Measurements from ENCODE around the gene ATP23. TPM values are rescaled to one million over a fixed set of nuclear protein-coding genes. Genes with fewer than 3 reads are reported as not detected.

Gene ATP23
- total RNA-seq, 1 donor from 2014 or later, result 8.9 TPM

- Histone ChIP-seq H3K9ac (ENCODE audit: low read depth in 1 of 3, low read length in 3 of 3) (peak overlapping the region in 2 of 3 donors; percentile 74 to 75), H3K27ac (ENCODE audit: low read depth, low read length) (peak overlapping the region; percentile 98), H3K4me3 (ENCODE audit: low read length in 3 of 3) (peak overlapping the region; percentile 15 to 43 (median 17)), H3K4me1 (ENCODE audit: control insufficient read depth in 3 of 3, insufficient read depth in 3 of 3, low read length in 3 of 3) (peaks cover 53 to 61% (median 59%) of the 10 kb centered on the region in 3 donors), H3K27me3 (ENCODE audit: control insufficient read depth in 3 of 3, insufficient read depth in 3 of 3, low read length in 3 of 3) (no peaks in the 10 kb centered on the region), H3K9me3 (ENCODE audit: control insufficient read depth in 3 of 3, low read length in 3 of 3) (no peaks in the 10 kb centered on the region), H3K36me3 (ENCODE audit: control insufficient read depth in 3 of 3, insufficient read depth in 3 of 3, low read length in 3 of 3) (no peaks in the 10 kb centered on the region)
These were observed 42.9 kb upstream of the ATP23 start for GRCh38 chr12:57898308-57898970.

- no peaks in the 10 kb centered on the region for H3K27me3 ChIP-seq (ENCODE audit: control insufficient read depth in 3 of 3, insufficient read depth in 3 of 3, low read length in 3 of 3)
- peaks cover 46 to 54% (median 52%) of the 10 kb centered on the region in 3 donors for H3K4me1 ChIP-seq (ENCODE audit: control insufficient read depth in 3 of 3, insufficient read depth in 3 of 3, low read length in 3 of 3)
- H3K36me3 ChIP-seq (ENCODE audit: control insufficient read depth in 3 of 3, insufficient read depth in 3 of 3, low read length in 3 of 3), result no peaks in the 10 kb centered on the region
- H3K27ac ChIP-seq (ENCODE audit: low read depth, low read length), result peak overlapping the region; percentile 98
- peak overlapping the region; percentile 70 to 75 (median 74) for H3K9ac ChIP-seq (ENCODE audit: low read depth in 1 of 3, low read length in 3 of 3)
- H3K9me3 ChIP-seq (ENCODE audit: control insufficient read depth in 3 of 3, low read length in 3 of 3), result no peaks in the 10 kb centered on the region
- peak overlapping the region in 2 of 3 donors; percentile 41 to 45 for H3K4me3 ChIP-seq (ENCODE audit: low read length in 3 of 3)
These were observed 42.2 kb upstream of the ATP23 start for GRCh38 chr12:57899010-57899662.

GRCh38 chr12:57902478-57902969 is 38.8 kb upstream of the ATP23 start:
- Histone ChIP-seq H3K9me3 (ENCODE audit: control insufficient read depth in 3 of 3, low read length in 3 of 3) (no peaks in the 10 kb centered on the region), H3K4me1 (ENCODE audit: control insufficient read depth in 3 of 3, insufficient read depth in 3 of 3, low read length in 3 of 3) (peaks cover 18 to 24% (median 24%) of the 10 kb centered on the region in 3 donors), H3K27ac (ENCODE audit: low read depth, low read length) (no peak overlapping the region), H3K9ac (ENCODE audit: low read depth in 1 of 3, low read length in 3 of 3) (no peak overlapping the region), H3K27me3 (ENCODE audit: control insufficient read depth in 3 of 3, insufficient read depth in 3 of 3, low read length in 3 of 3) (no peaks in the 10 kb centered on the region), H3K36me3 (ENCODE audit: control insufficient read depth in 3 of 3, insufficient read depth in 3 of 3, low read length in 3 of 3) (no peaks in the 10 kb centered on the region), H3K4me3 (ENCODE audit: low read length in 3 of 3) (no peak overlapping the region)

DNA sequence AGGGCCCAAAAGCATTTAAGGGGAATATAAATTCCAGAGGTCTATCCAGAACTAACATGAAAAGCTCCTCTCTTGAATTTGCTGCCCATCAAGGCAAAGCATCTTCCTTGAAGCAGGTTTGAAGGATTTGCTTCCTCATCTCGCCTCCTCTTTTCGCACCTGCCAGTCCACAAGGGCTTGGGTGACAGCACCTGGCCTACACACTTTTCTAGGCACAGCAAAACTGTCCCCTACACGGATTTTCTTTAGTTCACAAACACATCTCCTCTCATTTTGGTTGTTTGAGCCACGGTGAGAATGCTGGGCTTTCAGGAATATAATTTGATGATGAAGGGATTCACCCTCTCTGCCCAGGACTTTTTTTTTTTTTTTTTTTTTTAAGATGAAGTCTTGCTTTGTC is 36.9 kb upstream of the ATP23 start:
- Histone ChIP-seq H3K36me3 (ENCODE audit: control insufficient read depth in 3 of 3, insufficient read depth in 3 of 3, low read length in 3 of 3) (no peaks in the 10 kb centered on the region), H3K4me1 (ENCODE audit: control insufficient read depth in 3 of 3, insufficient read depth in 3 of 3, low read length in 3 of 3) (peaks cover 0 to 5% (median 5%) of the 10 kb centered on the region in 3 donors)

DNA sequence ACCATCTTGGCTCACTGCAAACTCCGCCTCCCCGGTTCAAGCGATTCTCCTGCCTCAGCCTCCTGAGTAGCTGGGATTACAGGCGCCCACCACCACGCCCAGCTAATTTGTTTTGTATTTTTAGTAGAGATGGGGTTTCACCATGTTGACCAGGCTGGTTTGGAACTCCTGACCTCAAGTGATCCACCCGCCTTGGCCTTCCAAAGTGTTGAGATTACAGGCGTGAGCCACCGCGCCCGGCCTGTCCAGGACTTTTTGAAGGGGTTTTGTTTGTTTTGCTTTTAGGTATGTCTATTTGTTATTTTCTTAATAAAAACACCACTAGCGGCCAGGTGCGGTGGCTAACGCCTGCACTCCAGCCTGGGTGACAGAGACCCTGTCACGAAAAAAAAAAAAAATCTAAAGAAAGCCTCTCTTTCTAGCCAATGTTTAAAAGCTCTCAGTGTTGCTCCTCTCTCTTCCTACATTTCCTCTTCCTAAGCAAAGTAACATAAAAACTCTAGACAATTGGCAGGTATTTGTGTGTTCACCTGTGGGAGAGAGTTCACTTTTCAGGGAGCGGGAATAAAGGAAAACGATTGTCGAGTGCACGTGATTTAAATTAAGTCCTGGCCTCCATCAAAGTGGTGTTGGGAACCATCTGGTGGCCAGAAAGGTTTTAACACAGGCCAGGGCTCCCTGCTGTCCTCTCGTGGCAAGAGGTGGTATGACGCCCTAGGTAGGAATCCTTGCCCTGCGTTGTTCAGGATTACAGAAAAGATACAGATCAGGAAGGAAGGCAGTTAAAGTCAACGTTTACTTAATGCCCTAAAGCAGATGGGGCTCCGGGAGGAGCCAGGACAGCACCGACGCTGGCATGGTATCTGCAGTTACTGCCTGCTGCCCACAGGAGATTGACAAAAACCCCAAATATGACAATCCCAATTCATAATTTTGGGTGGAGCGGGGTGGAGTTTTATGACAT is 36.2 kb upstream of the ATP23 start:
- Histone ChIP-seq H3K36me3 (ENCODE audit: control insufficient read depth in 3 of 3, insufficient read depth in 3 of 3, low read length in 3 of 3) (no peaks in the 10 kb centered on the region), H3K4me3 (ENCODE audit: low read length in 3 of 3) (peak overlapping the region; percentile 15 to 59 (median 38)), H3K9me3 (ENCODE audit: control insufficient read depth in 3 of 3, low read length in 3 of 3) (no peaks in the 10 kb centered on the region), H3K27ac (ENCODE audit: low read depth, low read length) (peak overlapping the region; percentile 64), H3K4me1 (ENCODE audit: control insufficient read depth in 3 of 3, insufficient read depth in 3 of 3, low read length in 3 of 3) (peaks cover 0 to 2% (median 0%) of the 10 kb centered on the region in 3 donors), H3K27me3 (ENCODE audit: control insufficient read depth in 3 of 3, insufficient read depth in 3 of 3, low read length in 3 of 3) (no peaks in the 10 kb centered on the region), H3K9ac (ENCODE audit: low read depth in 1 of 3, low read length in 3 of 3) (peak overlapping the region; percentile 52 to 66 (median 52))

More for the DNA sequence above, 36.9 kb upstream of the ATP23 start:
- no peaks in the 10 kb centered on the region for H3K9me3 ChIP-seq (ENCODE audit: control insufficient read depth in 3 of 3, low read length in 3 of 3)
- no peak overlapping the region for H3K9ac ChIP-seq (ENCODE audit: low read depth in 1 of 3, low read length in 3 of 3)
- H3K27me3 ChIP-seq (ENCODE audit: control insufficient read depth in 3 of 3, insufficient read depth in 3 of 3, low read length in 3 of 3), result no peaks in the 10 kb centered on the region
- no peak overlapping the region for H3K27ac ChIP-seq (ENCODE audit: low read depth, low read length)
- no peak overlapping the region for H3K4me3 ChIP-seq (ENCODE audit: low read length in 3 of 3)

DNA sequence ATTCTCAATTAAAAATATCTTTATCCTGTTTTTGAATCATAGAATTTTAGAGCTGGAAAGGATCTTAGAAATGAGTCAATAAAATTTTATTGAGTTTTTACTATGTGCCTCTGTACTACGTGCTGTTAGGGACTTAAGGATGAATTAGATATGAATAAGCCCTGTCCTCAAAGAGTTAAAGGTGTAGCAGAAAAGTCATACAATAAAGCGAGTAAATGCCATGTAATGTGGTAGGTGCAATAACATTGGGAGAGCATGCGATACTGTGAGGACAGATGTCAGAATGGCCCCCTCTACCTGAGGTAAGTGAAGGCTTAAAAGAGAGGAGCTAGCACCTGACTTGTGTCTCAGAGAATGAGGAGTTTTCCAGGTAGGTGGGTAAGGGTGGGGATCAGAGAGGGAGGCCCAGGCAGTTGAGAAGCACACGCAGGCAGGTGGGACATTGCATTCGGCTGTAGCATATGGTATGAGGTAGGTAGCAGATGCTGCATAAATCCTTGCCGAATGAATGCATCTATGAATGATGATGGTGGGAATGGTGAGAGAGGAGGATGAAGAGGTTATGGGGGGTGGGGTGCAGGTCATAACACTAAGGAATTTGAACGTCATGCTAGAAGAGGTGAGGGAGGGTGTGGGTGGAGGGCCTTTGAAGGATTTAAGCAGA is 35.4 kb upstream of the ATP23 start:
- H3K27me3 ChIP-seq (ENCODE audit: control insufficient read depth in 3 of 3, insufficient read depth in 3 of 3, low read length in 3 of 3), result no peaks in the 10 kb centered on the region
- H3K9ac ChIP-seq (ENCODE audit: low read depth in 1 of 3, low read length in 3 of 3), result no peak overlapping the region
- H3K4me3 ChIP-seq (ENCODE audit: low read length in 3 of 3), result no peak overlapping the region
- peaks cover 0 to 2% (median 0%) of the 10 kb centered on the region in 3 donors for H3K4me1 ChIP-seq (ENCODE audit: control insufficient read depth in 3 of 3, insufficient read depth in 3 of 3, low read length in 3 of 3)
- no peaks in the 10 kb centered on the region for H3K36me3 ChIP-seq (ENCODE audit: control insufficient read depth in 3 of 3, insufficient read depth in 3 of 3, low read length in 3 of 3)
- H3K9me3 ChIP-seq (ENCODE audit: control insufficient read depth in 3 of 3, low read length in 3 of 3), result no peaks in the 10 kb centered on the region
- H3K27ac ChIP-seq (ENCODE audit: low read depth, low read length), result no peak overlapping the region

DNA sequence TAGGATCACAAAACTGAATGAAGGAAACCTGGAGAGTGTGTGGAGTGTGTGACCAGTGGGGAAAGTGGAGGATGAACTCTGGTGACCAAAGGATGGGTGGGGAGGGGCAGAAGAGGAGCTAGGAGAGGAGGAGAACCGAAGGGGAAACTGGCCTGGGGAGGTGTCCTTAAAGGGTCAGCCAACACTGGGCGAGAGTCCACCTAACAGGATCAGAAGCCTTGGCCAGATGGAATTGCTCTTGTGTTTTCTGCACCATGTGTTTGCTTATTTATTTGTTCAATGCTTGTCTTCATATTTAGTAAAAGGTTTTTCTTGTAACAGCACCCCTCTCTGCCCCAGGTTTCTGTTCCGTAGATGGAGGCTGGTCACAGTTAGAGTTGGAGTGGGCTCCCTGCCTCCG is 34.5 kb upstream of the ATP23 start:
- peaks cover 0 to 2% (median 0%) of the 10 kb centered on the region in 3 donors for H3K4me1 ChIP-seq (ENCODE audit: control insufficient read depth in 3 of 3, insufficient read depth in 3 of 3, low read length in 3 of 3)
- H3K9me3 ChIP-seq (ENCODE audit: control insufficient read depth in 3 of 3, low read length in 3 of 3), result no peaks in the 10 kb centered on the region
- H3K36me3 ChIP-seq (ENCODE audit: control insufficient read depth in 3 of 3, insufficient read depth in 3 of 3, low read length in 3 of 3), result no peaks in the 10 kb centered on the region
- H3K4me3 ChIP-seq (ENCODE audit: low read length in 3 of 3), result no peak overlapping the region
- no peaks in the 10 kb centered on the region for H3K27me3 ChIP-seq (ENCODE audit: control insufficient read depth in 3 of 3, insufficient read depth in 3 of 3, low read length in 3 of 3)
- no peak overlapping the region for H3K9ac ChIP-seq (ENCODE audit: low read depth in 1 of 3, low read length in 3 of 3)
- no peak overlapping the region for H3K27ac ChIP-seq (ENCODE audit: low read depth, low read length)

DNA sequence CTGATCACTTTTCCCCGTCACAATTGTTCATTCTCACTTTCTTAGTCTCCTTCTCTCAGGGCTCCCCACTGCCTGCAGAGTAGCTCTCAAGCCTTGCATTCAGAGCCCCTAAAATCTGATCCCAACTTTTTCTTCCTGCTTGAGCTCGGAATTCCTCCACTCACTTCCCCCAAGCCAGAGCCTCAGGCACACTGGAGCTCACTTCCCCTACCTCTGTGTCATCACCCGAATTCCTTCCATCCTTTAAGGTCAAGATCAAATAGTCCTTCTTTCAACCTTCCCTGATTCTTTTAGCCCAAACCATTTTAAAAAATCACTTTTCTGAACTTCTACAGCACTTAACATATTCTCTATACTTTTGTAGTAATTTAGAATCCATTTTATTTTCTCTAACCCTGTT is 34.1 kb upstream of the ATP23 start:
- Histone ChIP-seq H3K9me3 (ENCODE audit: control insufficient read depth in 3 of 3, low read length in 3 of 3) (no peaks in the 10 kb centered on the region), H3K4me3 (ENCODE audit: low read length in 3 of 3) (no peak overlapping the region), H3K27ac (ENCODE audit: low read depth, low read length) (no peak overlapping the region), H3K4me1 (ENCODE audit: control insufficient read depth in 3 of 3, insufficient read depth in 3 of 3, low read length in 3 of 3) (peaks cover 0 to 2% (median 0%) of the 10 kb centered on the region in 3 donors), H3K27me3 (ENCODE audit: control insufficient read depth in 3 of 3, insufficient read depth in 3 of 3, low read length in 3 of 3) (no peaks in the 10 kb centered on the region), H3K9ac (ENCODE audit: low read depth in 1 of 3, low read length in 3 of 3) (no peak overlapping the region), H3K36me3 (ENCODE audit: control insufficient read depth in 3 of 3, insufficient read depth in 3 of 3, low read length in 3 of 3) (no peaks in the 10 kb centered on the region)

GRCh38 chr12:57908511-57908910 is 32.9 kb upstream of the ATP23 start:
- H3K4me1 ChIP-seq (ENCODE audit: control insufficient read depth in 3 of 3, insufficient read depth in 3 of 3, low read length in 3 of 3), result peaks cover 0 to 2% (median 0%) of the 10 kb centered on the region in 3 donors
- no peak overlapping the region for H3K9ac ChIP-seq (ENCODE audit: low read depth in 1 of 3, low read length in 3 of 3)
- H3K27ac ChIP-seq (ENCODE audit: low read depth, low read length), result no peak overlapping the region
- no peak overlapping the region for H3K4me3 ChIP-seq (ENCODE audit: low read length in 3 of 3)
- H3K27me3 ChIP-seq (ENCODE audit: control insufficient read depth in 3 of 3, insufficient read depth in 3 of 3, low read length in 3 of 3), result no peaks in the 10 kb centered on the region
- no peaks in the 10 kb centered on the region for H3K9me3 ChIP-seq (ENCODE audit: control insufficient read depth in 3 of 3, low read length in 3 of 3)
- H3K36me3 ChIP-seq (ENCODE audit: control insufficient read depth in 3 of 3, insufficient read depth in 3 of 3, low read length in 3 of 3), result no peaks in the 10 kb centered on the region
